ENCODE measurements around the gene ZNF564.

GRCh38 chr19:12580180-12580694 is 29.0 kb upstream of the ZNF564 start:
- TF ChIP-seq CTCF (IDR thresholded peaks at IDR 0.05; ENCODE audit: insufficient read depth, low read length, poor library complexity, severe bottlenecking) (no peak), EZH2phosphoT487 (conservative IDR thresholded peaks at IDR 0.05; ENCODE audit: low read length) (no peak)

Measured in SU-DHL-6 (cell line).